Astrocyte of the cerebellum (primary cell): Measurements from ENCODE around the gene DNAJA1.

Experiments
- DNase-seq: peaks from one replicate; pipeline ENCODE4 v3.0.0-alpha.2; 2011; ENCODE audit warnings: low read depth
- H3K4me3 ChIP-seq: 2 replicates; pipeline ENCODE4 v1.5.1; 2011; ENCODE audit warnings: mild to moderate bottlenecking, low read depth, low read length, moderate library complexity
- in situ Hi-C: cut with HindIII; loops from 2 replicates; pipeline ENCODE4 v1.10.0; 2017; ENCODE audit warnings: low sequenced_read_pairs
- TF ChIP-seq, protein P1 (sequence below): IDR thresholded peaks from 2 replicates; pipeline ENCODE4 v1.5.1; 2012; ENCODE audit warnings: low read length, low read depth, moderate library complexity, mild to moderate bottlenecking; ENCODE audit errors: missing control alignments

The DNAJA1 gene

DNA sequence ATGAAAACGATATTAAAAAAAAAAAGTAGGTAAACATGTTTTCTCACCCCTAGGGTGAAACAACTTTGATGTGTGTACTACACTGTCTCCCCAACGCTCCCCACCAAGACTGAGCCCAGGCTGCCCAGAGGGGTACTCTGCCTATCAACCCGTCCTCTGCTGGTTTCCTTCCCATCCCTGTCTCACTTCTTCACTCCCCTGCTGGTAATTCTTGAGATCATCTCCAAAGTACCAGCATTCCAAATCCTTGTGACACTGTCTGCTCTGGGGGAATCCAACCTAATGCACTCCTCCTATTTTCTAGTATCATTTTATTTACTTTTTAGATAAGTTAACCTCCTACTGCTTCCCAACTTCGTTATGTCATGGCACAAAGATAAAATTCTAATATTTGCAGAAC is 17.3 kb upstream of the DNAJA1 start:
- no peak overlapping the region for H3K4me3 ChIP-seq
- in situ Hi-C loops: no loop called here
- TF ChIP-seq, protein P1, sequence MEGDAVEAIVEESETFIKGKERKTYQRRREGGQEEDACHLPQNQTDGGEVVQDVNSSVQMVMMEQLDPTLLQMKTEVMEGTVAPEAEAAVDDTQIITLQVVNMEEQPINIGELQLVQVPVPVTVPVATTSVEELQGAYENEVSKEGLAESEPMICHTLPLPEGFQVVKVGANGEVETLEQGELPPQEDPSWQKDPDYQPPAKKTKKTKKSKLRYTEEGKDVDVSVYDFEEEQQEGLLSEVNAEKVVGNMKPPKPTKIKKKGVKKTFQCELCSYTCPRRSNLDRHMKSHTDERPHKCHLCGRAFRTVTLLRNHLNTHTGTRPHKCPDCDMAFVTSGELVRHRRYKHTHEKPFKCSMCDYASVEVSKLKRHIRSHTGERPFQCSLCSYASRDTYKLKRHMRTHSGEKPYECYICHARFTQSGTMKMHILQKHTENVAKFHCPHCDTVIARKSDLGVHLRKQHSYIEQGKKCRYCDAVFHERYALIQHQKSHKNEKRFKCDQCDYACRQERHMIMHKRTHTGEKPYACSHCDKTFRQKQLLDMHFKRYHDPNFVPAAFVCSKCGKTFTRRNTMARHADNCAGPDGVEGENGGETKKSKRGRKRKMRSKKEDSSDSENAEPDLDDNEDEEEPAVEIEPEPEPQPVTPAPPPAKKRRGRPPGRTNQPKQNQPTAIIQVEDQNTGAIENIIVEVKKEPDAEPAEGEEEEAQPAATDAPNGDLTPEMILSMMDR: no peak
- no peak for DNase-seq

DNA sequence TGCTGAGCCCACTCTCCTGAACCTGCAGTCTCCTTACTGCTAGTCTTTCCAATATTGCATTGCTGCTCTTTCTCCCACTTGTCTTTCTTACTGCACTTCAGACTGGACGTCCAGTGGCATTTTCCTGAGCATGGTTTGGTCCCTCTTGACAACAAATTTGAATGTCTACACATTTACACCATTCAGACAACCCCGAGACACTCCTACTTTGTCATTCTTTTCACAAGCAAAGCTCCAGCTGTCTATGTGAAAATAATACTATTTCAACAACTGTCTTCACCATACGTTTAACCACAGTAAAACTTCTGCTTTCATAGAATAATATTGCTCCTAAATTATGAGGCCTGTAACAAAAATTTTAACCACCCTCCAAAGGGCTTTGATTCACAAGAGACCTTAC is 13.2 kb upstream of the DNAJA1 start:
- no peak overlapping the region for H3K4me3 ChIP-seq
- TF ChIP-seq, protein P1: no peak
- in situ Hi-C loops: no loop called here

DNA sequence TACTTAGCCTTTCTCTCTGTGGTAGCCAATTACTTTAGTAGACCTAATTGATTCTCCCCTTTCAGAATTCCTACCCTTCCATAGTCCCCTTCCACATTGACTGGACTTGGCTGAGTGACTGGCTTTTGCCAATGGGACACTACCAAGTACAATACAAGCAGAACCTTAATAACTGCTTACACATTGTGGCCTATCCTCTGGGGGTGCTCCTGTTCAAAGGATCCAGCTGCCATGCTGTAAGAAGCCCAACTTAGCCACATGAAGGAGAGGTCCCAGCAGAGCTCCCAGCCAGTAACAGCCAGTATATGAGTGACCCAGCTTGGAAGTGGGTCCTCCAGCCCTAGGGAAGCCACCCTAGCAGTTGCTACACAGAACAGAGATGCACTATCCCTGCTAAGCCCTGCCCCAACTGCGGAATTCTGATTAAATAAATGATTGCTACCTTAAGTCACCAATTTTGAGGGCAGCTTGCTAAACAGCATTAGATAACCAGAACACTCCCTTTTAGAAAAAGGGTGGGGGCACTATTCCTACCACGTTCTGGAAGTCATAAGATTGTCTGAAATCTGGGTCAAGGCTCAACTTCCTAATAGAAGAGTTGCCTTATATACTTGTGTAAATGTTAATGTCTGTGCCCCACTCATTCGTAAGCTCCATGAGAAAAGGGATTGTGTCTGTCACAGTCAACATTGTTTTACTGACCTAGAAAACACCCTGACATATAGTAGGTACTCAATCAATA is 12.6 kb upstream of the DNAJA1 start:
- no peak overlapping the region for H3K4me3 ChIP-seq
- no peak for DNase-seq
- in situ Hi-C loops: no loop called here
- TF ChIP-seq, protein P1: no peak

More for the DNA sequence above, 13.2 kb upstream of the DNAJA1 start:
- DNase-seq: no peak

DNA sequence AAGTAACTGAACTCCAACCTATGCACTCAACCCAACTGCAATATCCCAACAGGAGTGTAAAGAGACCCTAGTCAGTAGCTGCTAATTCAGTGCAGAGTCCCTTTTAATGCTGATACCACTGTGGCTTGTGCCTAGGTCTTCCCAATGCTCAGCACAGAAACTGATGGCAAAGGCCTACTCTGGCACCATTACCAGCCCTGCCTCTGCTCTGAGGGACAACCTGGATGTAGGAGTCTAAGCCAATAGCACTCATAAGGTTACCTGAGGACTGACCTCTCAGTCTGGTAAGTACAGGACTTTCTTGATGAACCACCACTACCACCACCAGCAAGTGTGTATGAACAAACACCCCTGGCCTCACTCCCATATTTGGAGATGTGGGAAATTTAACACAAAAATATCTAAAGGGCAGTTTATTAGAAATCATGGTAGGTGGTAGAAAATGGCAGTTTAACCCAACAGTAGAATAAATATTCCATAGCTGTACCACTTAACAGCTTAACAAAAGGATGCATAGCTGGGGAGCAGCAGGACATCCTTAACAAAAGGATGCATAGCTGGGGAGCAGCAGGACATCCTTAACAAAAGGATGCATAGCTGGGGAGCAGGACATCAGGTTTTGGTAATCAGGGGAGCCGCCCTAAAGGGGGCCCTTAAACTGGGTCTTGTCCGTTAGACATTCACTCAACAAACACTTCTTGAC is 11.0 kb upstream of the DNAJA1 start:
- in situ Hi-C loops: no loop called here
- TF ChIP-seq, protein P1: no peak
- no peak overlapping the region for H3K4me3 ChIP-seq
- no peak for DNase-seq

DNA sequence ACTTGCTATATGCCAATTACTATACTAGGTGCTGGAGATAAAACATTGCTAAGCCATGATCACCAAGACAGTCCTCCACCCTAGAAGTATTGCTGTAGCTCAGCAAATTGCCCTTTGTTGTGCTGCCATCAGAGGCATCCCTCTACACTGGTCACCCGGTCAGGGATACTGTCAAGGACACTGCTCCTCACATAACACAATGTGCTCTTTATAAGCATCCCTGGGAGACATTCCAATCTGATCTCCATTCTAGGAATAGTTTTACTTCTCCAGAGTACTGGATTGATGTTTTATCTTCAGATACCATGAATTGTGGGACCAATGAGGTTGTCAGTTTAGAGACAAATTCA is 10.4 kb upstream of the DNAJA1 start:
- no peak overlapping the region for H3K4me3 ChIP-seq
- no peak for DNase-seq
- TF ChIP-seq, protein P1: no peak
- in situ Hi-C loops: no loop called here

DNA sequence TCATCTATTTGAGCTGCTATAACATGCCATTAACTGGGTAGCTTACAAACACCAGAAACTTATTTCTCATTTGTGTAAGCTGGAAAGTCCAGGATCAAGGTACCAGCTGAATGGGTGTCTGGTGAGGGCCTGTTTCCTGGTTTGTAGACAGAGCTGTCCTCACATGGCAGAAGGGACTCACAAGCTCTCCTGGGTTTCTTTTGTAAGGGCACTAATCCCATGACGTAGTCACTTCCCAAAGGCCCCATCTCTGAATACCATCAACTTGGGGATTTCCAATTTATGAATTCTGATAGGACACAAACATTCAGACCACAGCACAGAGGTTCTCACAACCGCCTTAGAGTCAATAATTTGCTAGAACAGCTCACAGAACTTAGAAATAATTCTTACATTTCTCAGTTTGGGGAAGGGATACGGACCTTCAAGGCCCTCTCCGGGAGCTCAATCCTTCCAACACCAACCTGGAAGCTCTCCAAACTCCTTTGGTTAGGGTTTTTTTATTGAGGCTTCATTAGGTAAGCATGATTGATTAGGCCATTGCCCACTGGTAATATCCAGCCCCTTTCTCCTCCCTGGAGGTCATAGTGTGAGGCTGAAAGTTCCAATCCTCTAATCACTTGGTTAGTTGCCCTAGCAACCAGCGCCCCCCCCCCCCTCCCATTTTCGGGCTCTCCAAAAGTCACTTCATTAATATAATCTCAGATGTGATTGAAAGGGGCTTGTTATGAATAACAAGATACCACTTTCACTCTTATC is 7.6 kb upstream of the DNAJA1 start:
- TF ChIP-seq, protein P1: no peak
- DNase-seq: no peak
- in situ Hi-C loops: no loop called here
- no peak overlapping the region for H3K4me3 ChIP-seq
